ENCODE data around the gene CDYL. TPM values are rescaled to one million over a fixed set of nuclear protein-coding genes. Genes with fewer than 3 reads are reported as not detected.

Gene CDYL
- total RNA-seq, 4 donors from 2014 or later: 24.1 to 24.8 (median 24.5) TPM

- no peaks in the 10 kb centered on the region for H3K27me3 ChIP-seq
- ATAC-seq (no peak), DNase-seq (no peak)
- intact Hi-C loops (cut with DNase I; ENCODE audit: low total_unique reads): no loop called here
- H3K4me1 ChIP-seq: no peaks in the 10 kb centered on the region
- H3K36me3 ChIP-seq: no peaks in the 10 kb centered on the region
- no peak overlapping the region for H3K27ac ChIP-seq
- in situ Hi-C loops (cut with MboI; ENCODE audit: low sequenced_read_pairs in 4 of 4): no loop called here
- no peaks in the 10 kb centered on the region for H3K9me3 ChIP-seq
- no peak overlapping the region for H3K4me3 ChIP-seq
- TF ChIP-seq POLR2A (IDR thresholded peaks at IDR 0.05): no peak
- no peak for TF ChIP-seq CTCF (IDR thresholded peaks at IDR 0.05 in 4 of 5, conservative IDR thresholded peaks at IDR 0.05 in 1 of 5)
Observed at GRCh38 chr6:4740032-4740431, 36.2 kb upstream of the CDYL start.

- no peak overlapping the region for H3K4me3 ChIP-seq
- H3K27me3 ChIP-seq: no peaks in the 10 kb centered on the region
- intact Hi-C loops (cut with DNase I; ENCODE audit: low total_unique reads): no loop called here
- H3K36me3 ChIP-seq: no peaks in the 10 kb centered on the region
- no peak for DNase-seq
- no peaks in the 10 kb centered on the region for H3K9me3 ChIP-seq
- no peak for TF ChIP-seq CTCF (IDR thresholded peaks at IDR 0.05 in 4 of 5, conservative IDR thresholded peaks at IDR 0.05 in 1 of 5)
- no peak for TF ChIP-seq POLR2A (IDR thresholded peaks at IDR 0.05)
- in situ Hi-C loops (cut with MboI; ENCODE audit: low sequenced_read_pairs in 4 of 4): no loop called here
- no peaks in the 10 kb centered on the region for H3K4me1 ChIP-seq
- ATAC-seq: no peak
- H3K27ac ChIP-seq: no peak overlapping the region
Observed at GRCh38 chr6:4743062-4743461, 33.1 kb upstream of the CDYL start.

- no peak overlapping the region for H3K4me3 ChIP-seq
- H3K9me3 ChIP-seq: no peaks in the 10 kb centered on the region
- H3K27me3 ChIP-seq: no peaks in the 10 kb centered on the region
- DNase-seq (no peak), ATAC-seq (no peak)
- intact Hi-C loops (cut with DNase I; ENCODE audit: low total_unique reads) (no loop called here), in situ Hi-C loops (cut with MboI; ENCODE audit: low sequenced_read_pairs in 4 of 4) (no loop called here)
- H3K4me1 ChIP-seq: no peaks in the 10 kb centered on the region
- H3K36me3 ChIP-seq: no peaks in the 10 kb centered on the region
- no peak overlapping the region for H3K27ac ChIP-seq
- TF ChIP-seq POLR2A (IDR thresholded peaks at IDR 0.05) (no peak), CTCF (IDR thresholded peaks at IDR 0.05 in 4 of 5, conservative IDR thresholded peaks at IDR 0.05 in 1 of 5) (no peak)
Observed at GRCh38 chr6:4743926-4744325, 32.3 kb upstream of the CDYL start.

- TF ChIP-seq CTCF (IDR thresholded peaks at IDR 0.05 in 4 of 5, conservative IDR thresholded peaks at IDR 0.05 in 1 of 5) (no peak), POLR2A (IDR thresholded peaks at IDR 0.05) (no peak)
- no peak overlapping the region for H3K4me3 ChIP-seq
- no peak overlapping the region for H3K27ac ChIP-seq
- intact Hi-C loops (cut with DNase I; ENCODE audit: low total_unique reads) (no loop called here), in situ Hi-C loops (cut with MboI; ENCODE audit: low sequenced_read_pairs in 4 of 4) (no loop called here)
- no peaks in the 10 kb centered on the region for H3K4me1 ChIP-seq
- H3K36me3 ChIP-seq: no peaks in the 10 kb centered on the region
- no peaks in the 10 kb centered on the region for H3K27me3 ChIP-seq
- H3K9me3 ChIP-seq: no peaks in the 10 kb centered on the region
- DNase-seq (no peak), ATAC-seq (no peak)
Observed at GRCh38 chr6:4747588-4747987, 28.6 kb upstream of the CDYL start.

DNA sequence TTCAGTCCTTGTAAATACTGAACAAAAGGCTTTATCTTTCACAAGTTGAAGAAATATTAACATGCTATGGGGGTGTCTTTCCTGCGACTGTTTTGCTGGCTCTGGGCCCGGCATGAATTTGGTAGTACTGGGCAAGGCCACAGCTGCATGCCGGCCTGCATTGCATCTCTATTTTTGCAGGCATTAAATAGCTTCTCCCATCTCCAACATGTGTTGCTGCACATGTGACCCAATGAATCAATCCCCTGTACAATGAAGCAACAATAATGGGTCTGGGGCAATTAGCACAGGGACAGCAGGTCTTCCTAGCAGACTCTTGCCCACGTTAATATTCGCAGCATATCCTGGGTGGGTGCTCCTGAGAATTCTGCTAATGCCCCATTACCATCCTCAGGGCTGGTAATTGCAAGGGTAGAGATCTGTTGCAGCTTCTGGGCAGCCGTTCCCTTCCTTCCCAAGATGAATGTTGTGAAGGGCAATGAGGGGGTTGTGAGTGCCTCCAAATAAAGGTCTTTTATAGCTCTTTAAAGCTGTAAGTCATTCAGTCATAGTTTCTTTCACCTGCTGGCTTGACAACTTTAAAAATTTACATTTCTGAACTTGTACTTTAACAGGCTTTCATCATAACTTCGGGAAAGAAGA lies 24.3 kb upstream of the CDYL start:
- H3K9me3 ChIP-seq: no peaks in the 10 kb centered on the region
- in situ Hi-C loops (cut with MboI; ENCODE audit: low sequenced_read_pairs in 4 of 4): no loop called here
- intact Hi-C loops (cut with DNase I; ENCODE audit: low total_unique reads): no loop called here
- H3K27me3 ChIP-seq: no peaks in the 10 kb centered on the region
- no peaks in the 10 kb centered on the region for H3K4me1 ChIP-seq
- no peaks in the 10 kb centered on the region for H3K36me3 ChIP-seq
- H3K4me3 ChIP-seq: no peak overlapping the region
- TF ChIP-seq CTCF (IDR thresholded peaks at IDR 0.05 in 4 of 5, conservative IDR thresholded peaks at IDR 0.05 in 1 of 5): no peak
- no peak for TF ChIP-seq POLR2A (IDR thresholded peaks at IDR 0.05)
- ATAC-seq (no peak), DNase-seq (no peak)
- no peak overlapping the region for H3K27ac ChIP-seq

Data from gastrocnemius medialis (tissue), 4 donors.